GM23338 (cell line): ENCODE data around the gene PF4V1.

ENCODE experiments used
- CREB1 ChIP-seq: fragments of 250-450 bp; sonication (Bioruptor Pico); IDR thresholded peaks from 2 replicates; pipeline ENCODE4 v1.5.0; 2020; ENCODE audit warnings: low read depth, mild to moderate bottlenecking, moderate library complexity
- ETS1 ChIP-seq: IDR thresholded peaks from 2 replicates; pipeline ENCODE4 v1.6.1; 2016; ENCODE audit warnings: antibody characterized with exemption
- EZH2 ChIP-seq: fragments of 200-600 bp; sonication (generic); IDR thresholded peaks from one replicate; pipeline ENCODE4 v1.8.0; 2017; ENCODE audit warnings: antibody characterized with exemption, mild to moderate bottlenecking, low read depth; ENCODE audit not compliant: unreplicated experiment
- EZH2phosphoT487 ChIP-seq: fragments of 200-600 bp; sonication (generic); IDR thresholded peaks from one replicate; pipeline ENCODE4 v1.8.1; 2018; ENCODE audit warnings: antibody characterized with exemption; ENCODE audit not compliant: unreplicated experiment
- POLR2AphosphoS5 ChIP-seq: IDR thresholded peaks from 2 replicates; pipeline ENCODE4 v1.6.1; 2016; ENCODE audit warnings: antibody characterized with exemption, low read depth
- ZNF114 ChIP-seq: fragments of 250-450 bp; sonication (Bioruptor Pico); IDR thresholded peaks from 2 replicates; pipeline ENCODE4 v1.5.0; 2020; ENCODE audit warnings: mild to moderate bottlenecking, moderate library complexity
- TF ChIP-seq, protein P1 (sequence below), 2 experiments: fragments of 200-600 bp in 1 of 2; sonication (generic) in 1 of 2; conservative IDR thresholded peaks; 2 replicates each; pipeline versions ENCODE4 v1.5.1 to v1.6.1; 2016 to 2017; ENCODE audit warnings: antibody characterized with exemption in 2 of 2, low read depth in 2 of 2, mild to moderate bottlenecking in 2 of 2, moderate library complexity in 1 of 2

DNA sequence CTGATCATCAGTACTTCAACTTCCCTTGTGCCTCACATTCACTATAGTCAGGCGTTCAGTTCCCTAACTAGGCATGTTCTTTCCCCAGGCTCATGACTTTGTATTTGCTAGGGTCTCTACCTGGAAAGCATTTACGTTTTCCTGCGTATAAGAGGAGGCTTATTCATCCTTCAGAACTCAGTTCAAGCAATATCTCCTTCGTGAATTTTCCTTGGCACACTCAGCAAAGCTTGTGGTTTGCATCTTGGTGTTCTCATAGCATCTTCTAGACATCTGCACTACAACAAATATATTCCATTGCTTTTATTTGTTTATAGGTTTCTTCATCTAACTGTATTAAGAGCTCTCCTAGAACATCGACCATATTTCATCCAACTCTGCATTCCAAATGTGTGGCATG lies 14.0 kb upstream of the PF4V1 start:
- no peak for TF ChIP-seq ETS1
- TF ChIP-seq, protein P1, sequence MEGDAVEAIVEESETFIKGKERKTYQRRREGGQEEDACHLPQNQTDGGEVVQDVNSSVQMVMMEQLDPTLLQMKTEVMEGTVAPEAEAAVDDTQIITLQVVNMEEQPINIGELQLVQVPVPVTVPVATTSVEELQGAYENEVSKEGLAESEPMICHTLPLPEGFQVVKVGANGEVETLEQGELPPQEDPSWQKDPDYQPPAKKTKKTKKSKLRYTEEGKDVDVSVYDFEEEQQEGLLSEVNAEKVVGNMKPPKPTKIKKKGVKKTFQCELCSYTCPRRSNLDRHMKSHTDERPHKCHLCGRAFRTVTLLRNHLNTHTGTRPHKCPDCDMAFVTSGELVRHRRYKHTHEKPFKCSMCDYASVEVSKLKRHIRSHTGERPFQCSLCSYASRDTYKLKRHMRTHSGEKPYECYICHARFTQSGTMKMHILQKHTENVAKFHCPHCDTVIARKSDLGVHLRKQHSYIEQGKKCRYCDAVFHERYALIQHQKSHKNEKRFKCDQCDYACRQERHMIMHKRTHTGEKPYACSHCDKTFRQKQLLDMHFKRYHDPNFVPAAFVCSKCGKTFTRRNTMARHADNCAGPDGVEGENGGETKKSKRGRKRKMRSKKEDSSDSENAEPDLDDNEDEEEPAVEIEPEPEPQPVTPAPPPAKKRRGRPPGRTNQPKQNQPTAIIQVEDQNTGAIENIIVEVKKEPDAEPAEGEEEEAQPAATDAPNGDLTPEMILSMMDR (conservative IDR thresholded peaks at IDR 0.05; ENCODE audit: low read depth in 2 of 2), result no peak
- TF ChIP-seq EZH2phosphoT487, result no peak
- TF ChIP-seq POLR2AphosphoS5, result no peak
- TF ChIP-seq EZH2, result no peak
- no peak for TF ChIP-seq CREB1
- TF ChIP-seq ZNF114, result no peak
